Measurements from ENCODE around the gene SNX30.

- TF ChIP-seq, protein P1, sequence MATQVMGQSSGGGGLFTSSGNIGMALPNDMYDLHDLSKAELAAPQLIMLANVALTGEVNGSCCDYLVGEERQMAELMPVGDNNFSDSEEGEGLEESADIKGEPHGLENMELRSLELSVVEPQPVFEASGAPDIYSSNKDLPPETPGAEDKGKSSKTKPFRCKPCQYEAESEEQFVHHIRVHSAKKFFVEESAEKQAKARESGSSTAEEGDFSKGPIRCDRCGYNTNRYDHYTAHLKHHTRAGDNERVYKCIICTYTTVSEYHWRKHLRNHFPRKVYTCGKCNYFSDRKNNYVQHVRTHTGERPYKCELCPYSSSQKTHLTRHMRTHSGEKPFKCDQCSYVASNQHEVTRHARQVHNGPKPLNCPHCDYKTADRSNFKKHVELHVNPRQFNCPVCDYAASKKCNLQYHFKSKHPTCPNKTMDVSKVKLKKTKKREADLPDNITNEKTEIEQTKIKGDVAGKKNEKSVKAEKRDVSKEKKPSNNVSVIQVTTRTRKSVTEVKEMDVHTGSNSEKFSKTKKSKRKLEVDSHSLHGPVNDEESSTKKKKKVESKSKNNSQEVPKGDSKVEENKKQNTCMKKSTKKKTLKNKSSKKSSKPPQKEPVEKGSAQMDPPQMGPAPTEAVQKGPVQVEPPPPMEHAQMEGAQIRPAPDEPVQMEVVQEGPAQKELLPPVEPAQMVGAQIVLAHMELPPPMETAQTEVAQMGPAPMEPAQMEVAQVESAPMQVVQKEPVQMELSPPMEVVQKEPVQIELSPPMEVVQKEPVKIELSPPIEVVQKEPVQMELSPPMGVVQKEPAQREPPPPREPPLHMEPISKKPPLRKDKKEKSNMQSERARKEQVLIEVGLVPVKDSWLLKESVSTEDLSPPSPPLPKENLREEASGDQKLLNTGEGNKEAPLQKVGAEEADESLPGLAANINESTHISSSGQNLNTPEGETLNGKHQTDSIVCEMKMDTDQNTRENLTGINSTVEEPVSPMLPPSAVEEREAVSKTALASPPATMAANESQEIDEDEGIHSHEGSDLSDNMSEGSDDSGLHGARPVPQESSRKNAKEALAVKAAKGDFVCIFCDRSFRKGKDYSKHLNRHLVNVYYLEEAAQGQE (IDR thresholded peaks at IDR 0.05; ENCODE audit: low read depth, low read length): no peak
- TF ChIP-seq RCOR1 (IDR thresholded peaks at IDR 0.05; ENCODE audit: low read length) (no peak), EZH2phosphoT487 (IDR thresholded peaks at IDR 0.05; ENCODE audit: borderline replicate concordance, low read depth) (no peak), CTCF (IDR thresholded peaks at IDR 0.05) (no peak)
Measured at GRCh38 chr9:112858625-112859147, 108.1 kb downstream of the SNX30 start.

Measured in SK-N-SH (cell line).